Measurements from ENCODE around the gene PPP1R14D. TPM values are rescaled to one million over a fixed set of nuclear protein-coding genes. Genes with fewer than 3 reads are reported as not detected.

Gene PPP1R14D
- total and polyA plus RNA-seq, 7 donors = not detected

- peaks cover 8% of the 10 kb centered on the region for H3K4me1 ChIP-seq
- peaks cover 0 to 51% (median 22%) of the 10 kb centered on the region in 3 donors for H3K27me3 ChIP-seq (ENCODE audit: insufficient read depth in 3 of 3, low read length in 2 of 3)
- ATAC-seq (peak in 3 of 4 donors; percentile 22 to 38 (median 38)), DNase-seq (no peak)
- intact Hi-C loops (cut with DNase I) = loop anchor here (10.0 kb wide), 1 partner anchor 59 kb away; no protein-coding TSS in a partner anchor
- no peaks in the 10 kb centered on the region for H3K36me3 ChIP-seq (ENCODE audit: insufficient read depth in 1 of 2, low read depth in 1 of 2)
- H3K9me3 ChIP-seq = no peaks in the 10 kb centered on the region
- peak within 1 kb of the TSS; percentile 58 for H3K4me3 ChIP-seq
- TF ChIP-seq CTCF (IDR thresholded peaks at IDR 0.05) = no peak
- H3K27ac ChIP-seq = no peak within 1 kb of the TSS
- WGBS, 3 donors = 1% methylated on average over 55 to 89 of the region's 89 CpGs
Observed at GRCh38 chr15:40843885-40844695, 15.6 kb upstream of the PPP1R14D start, which contains the start of gene SPINT1. SPINT1 (plus strand) TSS chr15:40844048; CDS start chr15:40844555, 507 bp downstream.

DNA sequence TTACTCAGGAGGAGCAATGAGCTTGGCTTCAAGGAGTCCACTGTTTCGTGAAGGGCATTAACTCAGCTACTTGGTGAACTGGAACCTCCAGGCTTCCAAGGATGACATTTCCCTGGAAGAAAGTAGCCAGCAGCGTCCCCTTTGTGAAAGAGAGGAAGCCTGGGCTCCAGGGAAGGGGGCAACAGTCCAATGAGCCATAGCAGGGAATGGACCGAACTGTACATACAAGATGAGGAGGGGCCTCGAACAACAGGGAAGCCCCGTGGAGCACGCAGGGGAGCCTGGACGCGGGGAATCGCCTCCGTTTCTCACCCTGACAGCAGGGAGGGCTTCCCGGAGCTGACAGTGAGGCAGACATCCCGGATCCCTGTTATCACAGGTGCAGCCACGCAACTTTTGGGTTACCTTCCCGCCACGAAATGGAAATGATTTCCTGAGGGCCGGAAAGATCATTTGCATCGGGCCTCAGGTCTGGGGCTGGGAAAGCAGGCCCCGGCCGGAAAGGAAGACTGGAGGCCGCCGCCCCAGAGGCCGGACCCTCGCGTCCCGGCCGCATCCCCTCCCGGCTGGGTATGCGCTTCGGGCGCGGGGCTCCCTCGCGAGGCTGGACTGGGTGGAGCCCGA, 14.9 kb upstream of the PPP1R14D start:
- H3K4me1 ChIP-seq = peaks cover 8% of the 10 kb centered on the region
- peaks cover 0 to 51% (median 22%) of the 10 kb centered on the region in 3 donors for H3K27me3 ChIP-seq (ENCODE audit: insufficient read depth in 3 of 3, low read length in 2 of 3)
- no peaks in the 10 kb centered on the region for H3K9me3 ChIP-seq
- peak overlapping the region; percentile 58 for H3K4me3 ChIP-seq
- no peak for ATAC-seq
- intact Hi-C loops (cut with DNase I) = loop anchor here (10.0 kb wide), 1 partner anchor 59 kb away; no protein-coding TSS in a partner anchor
- H3K36me3 ChIP-seq (ENCODE audit: insufficient read depth in 1 of 2, low read depth in 1 of 2) = no peaks in the 10 kb centered on the region
- 13 to 15% (median 15%) methylated on average over 31 to 34 of the region's 34 CpGs for WGBS, 3 donors
- no peak overlapping the region for H3K27ac ChIP-seq
- no peak for DNase-seq
- TF ChIP-seq CTCF (IDR thresholded peaks at IDR 0.05) = no peak

- H3K9me3 ChIP-seq = no peaks in the 10 kb centered on the region
- intact Hi-C loops (cut with DNase I) = loop anchor here (10.0 kb wide), 1 partner anchor 57 kb away; no protein-coding TSS in a partner anchor
- H3K4me1 ChIP-seq = peaks cover 8% of the 10 kb centered on the region
- 63 to 76% (median 68%) methylated on average over 2 of the region's 2 CpGs for WGBS, 3 donors
- no peak for TF ChIP-seq CTCF (IDR thresholded peaks at IDR 0.05)
- peaks cover 0 to 49% (median 22%) of the 10 kb centered on the region in 3 donors for H3K27me3 ChIP-seq (ENCODE audit: insufficient read depth in 3 of 3, low read length in 2 of 3)
- H3K27ac ChIP-seq = no peak overlapping the region
- DNase-seq (no peak), ATAC-seq (no peak)
- H3K4me3 ChIP-seq = no peak overlapping the region
- no peaks in the 10 kb centered on the region for H3K36me3 ChIP-seq (ENCODE audit: insufficient read depth in 1 of 2, low read depth in 1 of 2)
Observed at GRCh38 chr15:40841741-40842140, 13.2 kb upstream of the PPP1R14D start.

DNA sequence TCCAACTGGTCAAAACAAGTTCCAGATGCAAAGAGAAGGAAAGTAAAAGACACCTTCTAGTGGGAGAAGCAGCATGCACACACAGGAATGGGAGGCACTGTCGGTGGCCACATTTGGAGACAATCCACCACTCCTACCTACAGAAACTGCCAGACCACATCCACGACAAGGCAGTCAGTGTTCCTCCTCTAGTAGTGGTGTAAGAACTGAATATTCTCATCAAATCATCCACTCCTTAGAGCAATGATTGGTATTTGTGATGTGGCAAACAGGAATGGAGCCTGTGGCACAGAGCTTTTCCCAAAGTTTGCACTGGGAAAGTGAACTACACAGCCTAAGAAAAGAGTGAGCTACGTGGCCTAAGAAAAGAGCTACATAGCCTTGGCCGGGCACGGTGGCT, 10.2 kb upstream of the PPP1R14D start:
- DNase-seq (peak in 1 of 2 donors; percentile 15), ATAC-seq (no peak)
- Histone ChIP-seq H3K27me3 (ENCODE audit: insufficient read depth in 3 of 3, low read length in 2 of 3) (peaks cover 0 to 19% (median 11%) of the 10 kb centered on the region in 3 donors), H3K36me3 (ENCODE audit: insufficient read depth in 1 of 2, low read depth in 1 of 2) (no peaks in the 10 kb centered on the region), H3K9me3 (no peaks in the 10 kb centered on the region), H3K4me1 (no peaks in the 10 kb centered on the region), H3K4me3 (no peak overlapping the region), H3K27ac (no peak overlapping the region)
- WGBS, 3 donors = 75 to 83% (median 81%) methylated on average over 5 of the region's 5 CpGs
- no peak for TF ChIP-seq CTCF (IDR thresholded peaks at IDR 0.05)
- intact Hi-C loops (cut with DNase I) = no loop called here

Data from psoas muscle (tissue), 8 donors.